NCI-H1048 (cell line): Measurements from ENCODE around the gene TBXA2R.

Experiments
- DNase-seq: peaks from one replicate; lab custom pipeline; 2025; lab: John Stamatoyannopoulos, UW

TBXA2R gene

GRCh38 chr19:3619631-3620012, 12.9 kb upstream of the TBXA2R start:
- DNase-seq: no peak

- DNase-seq: no peak
Measured at GRCh38 chr19:3618811-3619630, 12.3 kb upstream of the TBXA2R start.

- no peak for DNase-seq
Measured at GRCh38 chr19:3618144-3618810, 11.6 kb upstream of the TBXA2R start.

GRCh38 chr19:3617463-3617862, 10.8 kb upstream of the TBXA2R start:
- no peak for DNase-seq

GRCh38 chr19:3615524-3616135, 9.0 kb upstream of the TBXA2R start:
- DNase-seq: no peak

- no peak for DNase-seq
Measured at GRCh38 chr19:3614858-3615505, 8.3 kb upstream of the TBXA2R start.

GRCh38 chr19:3613818-3614661, 7.4 kb upstream of the TBXA2R start:
- no peak for DNase-seq

GRCh38 chr19:3612901-3613741, 6.4 kb upstream of the TBXA2R start:
- no peak for DNase-seq

- DNase-seq: no peak
Measured at GRCh38 chr19:3612330-3612729, 5.7 kb upstream of the TBXA2R start.

- DNase-seq: no peak
Measured at GRCh38 chr19:3611841-3612240, 5.2 kb upstream of the TBXA2R start.

GRCh38 chr19:3610745-3611717, 4.4 kb upstream of the TBXA2R start:
- no peak for DNase-seq

GRCh38 chr19:3609779-3610719, 3.4 kb upstream of the TBXA2R start:
- DNase-seq: no peak

- no peak for DNase-seq
Measured at GRCh38 chr19:3608750-3609322, 2.2 kb upstream of the TBXA2R start.

- no peak for DNase-seq
Measured at GRCh38 chr19:3608079-3608641, 1.5 kb upstream of the TBXA2R start.

GRCh38 chr19:3607303-3608078, 816 bp upstream of the TBXA2R start:
- no peak for DNase-seq

- DNase-seq: no peak
Measured at GRCh38 chr19:3606174-3606689, 443 bp downstream of the TBXA2R start.

GRCh38 chr19:3605770-3606169, 905 bp downstream of the TBXA2R start:
- DNase-seq: no peak
